IPS-20b (cell line): ENCODE data around the gene SCAI.
"Not testable (repeated sequence)": the region's sequence is repeated elsewhere in the genome, so short reads cannot be mapped to it uniquely, and the experiment has no call there.

ENCODE experiments used
- H3K27ac ChIP-seq: one replicate; pipeline ENCODE4 v1.5.1; 2013; ENCODE audit warnings: low read length
- H3K27me3 ChIP-seq: 2 replicates; pipeline ENCODE4 v1.6.1; 2013; ENCODE audit warnings: mild to moderate bottlenecking, low read length, inconsistent platforms; ENCODE audit not compliant: insufficient read depth
- H3K36me3 ChIP-seq: 2 replicates; pipeline ENCODE4 v1.6.1; 2013; ENCODE audit warnings: low read depth, mild to moderate bottlenecking, inconsistent platforms, low read length, moderate library complexity; ENCODE audit not compliant: insufficient read depth
- H3K4me1 ChIP-seq: 2 replicates; pipeline ENCODE4 v1.6.1; 2013; ENCODE audit warnings: mild to moderate bottlenecking, control low read depth, inconsistent platforms, low read length, moderate library complexity; ENCODE audit not compliant: insufficient read depth
- H3K4me3 ChIP-seq: 2 replicates; pipeline ENCODE4 v1.5.1; 2013; ENCODE audit warnings: mild to moderate bottlenecking, low read length, inconsistent platforms
- H3K9ac ChIP-seq: 2 replicates; pipeline ENCODE4 v1.6.1; 2013; ENCODE audit warnings: low read depth, mild to moderate bottlenecking, inconsistent platforms, low read length, moderate library complexity
- H3K9me3 ChIP-seq: 2 replicates; pipeline ENCODE4 v1.6.1; 2013; ENCODE audit warnings: mild to moderate bottlenecking, low read depth, low read length, inconsistent platforms; ENCODE audit not compliant: insufficient read depth

The SCAI gene

DNA sequence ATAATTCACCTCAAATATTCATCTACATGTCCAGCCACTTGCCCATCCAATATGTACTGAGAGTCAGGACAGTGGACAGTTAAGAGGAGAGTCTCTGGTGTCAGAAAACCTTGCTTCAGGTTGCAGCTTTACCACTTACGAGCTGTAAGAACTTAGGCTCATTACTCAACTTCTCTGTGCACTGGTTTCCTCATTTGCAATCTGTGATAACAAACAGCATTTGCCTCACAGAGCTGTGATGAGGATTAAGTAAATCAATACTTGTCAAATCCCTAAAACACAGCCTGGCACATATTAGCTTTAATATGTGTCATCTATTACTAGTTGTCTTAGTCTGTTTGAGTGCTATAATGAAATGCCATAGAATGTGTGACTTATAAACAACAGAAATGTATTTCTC, 211.0 kb downstream of the SCAI start:
- Histone ChIP-seq H3K9me3 (no peaks in the 10 kb centered on the region), H3K4me1 (no peaks in the 10 kb centered on the region), H3K36me3 (peaks cover 21% of the 10 kb centered on the region), H3K4me3 (no peak overlapping the region), H3K27ac (no peak overlapping the region), H3K9ac (no peak overlapping the region), H3K27me3 (no peaks in the 10 kb centered on the region)

DNA sequence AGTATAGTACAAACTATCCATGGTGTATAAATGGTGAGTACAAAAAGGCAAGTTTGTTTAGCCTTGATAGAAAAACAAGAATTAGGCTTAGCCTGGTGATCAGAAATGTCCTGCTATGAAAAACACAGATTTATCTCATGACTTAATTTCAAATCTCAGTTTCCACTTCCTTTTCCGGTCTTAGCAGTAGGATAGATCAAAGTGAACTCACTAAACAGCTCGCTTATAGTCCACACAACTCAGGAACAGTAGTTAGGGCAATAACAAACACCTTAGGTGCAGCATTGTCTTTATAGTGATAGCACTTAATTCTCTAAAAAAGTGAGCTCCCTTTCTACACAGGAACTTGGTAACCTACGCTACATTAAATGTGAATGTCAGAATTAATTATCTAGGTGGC, 213.9 kb downstream of the SCAI start:
- Histone ChIP-seq H3K36me3 (peaks cover 21% of the 10 kb centered on the region), H3K9me3 (no peaks in the 10 kb centered on the region), H3K4me1 (no peaks in the 10 kb centered on the region), H3K27ac (no peak overlapping the region), H3K9ac (no peak overlapping the region), H3K4me3 (no peak overlapping the region), H3K27me3 (no peaks in the 10 kb centered on the region)

DNA sequence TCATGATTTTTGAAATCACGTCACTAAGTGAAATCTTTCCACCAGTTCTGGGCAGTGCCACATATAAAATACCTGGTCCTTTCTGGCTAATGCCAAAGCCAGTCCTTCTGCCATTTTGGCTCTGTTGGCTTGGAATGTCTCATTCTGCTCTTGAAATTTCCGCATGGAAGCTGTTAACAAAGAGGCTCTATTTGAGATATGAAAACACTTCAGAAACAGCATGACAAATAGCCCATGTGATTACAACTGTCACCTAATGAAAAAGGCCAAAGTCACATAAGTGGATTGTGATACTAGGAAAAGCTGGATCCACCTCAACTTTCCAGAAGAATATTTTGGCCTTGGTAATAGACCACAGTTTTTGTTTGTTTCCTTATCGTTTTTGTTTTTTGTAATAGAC, 215.2 kb downstream of the SCAI start:
- peaks cover 21% of the 10 kb centered on the region; the same call in 1 of the 2 replicates for H3K36me3 ChIP-seq
- no peak overlapping the region for H3K27ac ChIP-seq

DNA sequence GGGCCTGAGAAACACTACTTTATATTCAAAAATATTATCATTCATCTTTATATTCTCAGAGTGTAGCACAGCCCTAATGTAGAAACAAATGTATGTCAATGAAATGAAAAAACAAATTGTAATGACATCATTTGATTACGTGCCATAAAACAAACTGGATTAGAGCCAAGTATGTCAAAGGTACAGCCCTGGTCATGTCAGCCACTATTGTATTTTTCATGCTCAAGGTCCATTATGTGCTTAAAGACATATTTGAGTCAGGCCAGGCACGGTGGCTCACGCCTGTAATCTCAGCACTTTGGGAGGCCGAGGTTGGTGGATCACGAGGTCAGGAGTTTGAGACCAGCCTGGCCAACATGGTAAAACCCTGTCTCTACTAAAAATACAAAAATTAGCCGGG, 222.9 kb downstream of the SCAI start:
- H3K27ac ChIP-seq: not testable (repeated sequence)

More for the DNA sequence above, 215.2 kb downstream of the SCAI start:
- no peak overlapping the region for H3K9ac ChIP-seq
- no peaks in the 10 kb centered on the region for H3K9me3 ChIP-seq
- H3K4me3 ChIP-seq: no peak overlapping the region
- H3K27me3 ChIP-seq: no peaks in the 10 kb centered on the region
- H3K4me1 ChIP-seq: no peaks in the 10 kb centered on the region

DNA sequence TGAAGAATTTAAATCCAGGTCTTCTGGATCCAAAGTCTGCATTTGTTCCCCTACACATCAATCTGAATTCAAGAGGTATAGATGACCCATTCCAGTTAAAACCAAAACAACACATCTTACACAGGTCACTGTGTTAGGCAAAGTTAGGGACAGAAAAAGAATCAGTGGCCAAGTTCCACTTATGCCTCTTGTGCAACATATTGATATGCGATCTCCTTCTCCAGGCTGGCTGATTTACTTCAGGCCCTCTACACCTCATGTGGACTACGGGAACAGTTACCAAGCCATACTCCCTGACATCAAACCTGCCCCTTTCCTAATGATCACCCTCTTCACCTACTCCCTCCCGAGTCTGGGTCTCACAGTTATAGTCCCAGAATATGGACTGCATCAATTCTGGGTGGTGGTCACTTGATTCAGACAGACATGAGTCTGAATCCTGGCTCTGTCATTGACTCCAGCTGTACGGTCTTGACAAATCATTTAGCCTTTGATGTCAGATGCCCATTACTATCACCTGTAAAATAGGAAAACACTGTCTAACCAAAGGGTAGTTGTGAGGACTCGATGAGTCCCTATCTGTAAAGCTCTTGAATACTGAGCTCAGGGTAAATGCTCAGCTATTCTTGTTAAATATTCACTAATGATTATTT, 228.4 kb downstream of the SCAI start:
- H3K9ac ChIP-seq: no peak overlapping the region
- no peak overlapping the region for H3K27ac ChIP-seq
- no peak overlapping the region for H3K4me3 ChIP-seq
- peaks cover 10% of the 10 kb centered on the region; the same call in 1 of the 2 replicates for H3K36me3 ChIP-seq
- H3K4me1 ChIP-seq: no peaks in the 10 kb centered on the region
- no peaks in the 10 kb centered on the region for H3K27me3 ChIP-seq
- H3K9me3 ChIP-seq: no peaks in the 10 kb centered on the region

More for the DNA sequence above, 222.9 kb downstream of the SCAI start:
- not testable (repeated sequence) for H3K27me3 ChIP-seq, H3K9ac ChIP-seq, H3K4me3 ChIP-seq, H3K36me3 ChIP-seq, H3K9me3 ChIP-seq, H3K4me1 ChIP-seq

DNA sequence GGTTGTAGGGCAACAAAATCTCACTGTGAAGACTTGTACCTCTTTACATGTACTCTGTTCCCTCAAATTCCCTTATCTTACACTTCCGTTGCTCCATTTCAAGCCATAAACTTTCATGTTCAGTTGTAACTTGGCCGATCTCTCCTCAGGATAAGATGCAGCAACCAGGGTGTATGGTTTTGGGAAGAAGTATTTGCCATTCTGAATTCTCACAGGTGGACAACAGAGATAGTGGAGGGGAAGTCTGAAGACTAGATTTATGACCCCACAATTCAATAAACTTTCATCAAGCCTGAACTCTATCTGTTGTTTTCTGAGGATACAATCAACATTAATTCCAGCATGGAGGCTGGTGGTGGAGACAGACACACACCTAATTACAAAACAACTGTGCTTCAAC, 229.9 kb downstream of the SCAI start:
- no peak overlapping the region for H3K27ac ChIP-seq
- no peaks in the 10 kb centered on the region for H3K27me3 ChIP-seq
- no peaks in the 10 kb centered on the region for H3K9me3 ChIP-seq
- no peak overlapping the region for H3K9ac ChIP-seq
- no peak overlapping the region for H3K4me3 ChIP-seq
- H3K36me3 ChIP-seq: peaks cover 10% of the 10 kb centered on the region; the same call in 1 of the 2 replicates
- no peaks in the 10 kb centered on the region for H3K4me1 ChIP-seq

DNA sequence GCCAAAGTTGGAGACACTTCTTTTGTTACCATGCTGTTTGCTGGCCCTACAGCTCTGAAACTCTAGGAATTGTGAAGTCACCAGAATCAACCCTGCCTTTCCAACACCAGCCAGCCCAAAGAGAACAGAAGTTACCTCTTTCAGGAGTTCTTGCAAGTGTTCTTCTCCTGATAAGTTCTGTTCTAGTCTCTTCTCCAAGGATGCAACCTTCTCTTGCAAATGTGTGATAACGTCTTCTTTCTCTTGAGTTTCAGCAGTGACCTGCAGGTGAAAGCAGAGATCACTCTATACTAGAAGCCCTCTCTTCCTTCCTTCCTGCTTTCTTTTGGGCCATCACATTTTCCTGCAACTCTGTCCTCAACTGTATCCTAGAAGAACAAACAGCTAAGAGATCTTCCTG, 231.6 kb downstream of the SCAI start:
- Histone ChIP-seq H3K4me1 (no peaks in the 10 kb centered on the region), H3K9ac (no peak overlapping the region), H3K27me3 (no peaks in the 10 kb centered on the region), H3K9me3 (no peaks in the 10 kb centered on the region), H3K27ac (no peak overlapping the region), H3K36me3 (peaks cover 10% of the 10 kb centered on the region; the same call in 1 of the 2 replicates), H3K4me3 (no peak overlapping the region)

DNA sequence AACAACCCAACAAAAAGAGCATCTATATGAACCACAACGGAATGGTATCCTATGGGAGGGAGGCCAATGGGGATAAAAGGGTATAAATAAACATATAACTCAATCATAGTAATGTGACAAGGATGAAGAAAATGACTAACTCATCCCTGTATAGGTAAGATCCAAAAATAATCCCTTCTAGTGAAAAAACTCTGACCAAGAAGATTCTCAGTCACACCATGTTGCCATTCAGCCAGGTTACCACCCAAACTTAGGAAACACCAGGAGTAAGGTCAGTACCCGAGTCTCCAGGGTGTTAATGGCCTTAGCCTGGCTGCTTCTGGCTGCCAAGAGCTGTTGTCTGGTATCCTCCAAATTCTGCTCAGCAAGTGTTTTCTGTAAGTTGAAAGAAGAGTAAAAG, 235.2 kb downstream of the SCAI start:
- H3K27ac ChIP-seq: no peak overlapping the region
- H3K36me3 ChIP-seq: peaks cover 10% of the 10 kb centered on the region; the same call in 1 of the 2 replicates
- H3K4me1 ChIP-seq: no peaks in the 10 kb centered on the region
- H3K9me3 ChIP-seq: no peaks in the 10 kb centered on the region
- H3K4me3 ChIP-seq: no peak overlapping the region
- no peak overlapping the region for H3K9ac ChIP-seq
- H3K27me3 ChIP-seq: no peaks in the 10 kb centered on the region

DNA sequence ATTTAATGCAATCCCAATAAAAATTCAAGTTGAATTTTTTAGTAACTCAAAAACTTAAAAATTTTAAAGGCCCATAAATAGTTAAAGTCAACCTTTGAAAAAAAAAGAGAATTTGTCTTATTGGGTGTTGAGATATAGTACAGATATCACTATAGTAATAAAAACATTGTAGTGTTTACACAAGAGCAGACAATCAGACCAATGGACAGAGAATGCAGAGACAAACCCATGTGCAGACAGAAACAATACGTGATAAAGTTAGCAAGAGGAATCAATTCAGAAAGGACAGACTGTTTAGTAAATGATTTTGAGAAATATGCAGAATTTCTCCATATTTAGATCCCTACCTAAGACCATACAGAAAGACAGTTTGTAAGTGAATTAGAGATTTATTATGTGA, 236.4 kb downstream of the SCAI start:
- peaks cover 8% of the 10 kb centered on the region; the same call in 1 of the 2 replicates for H3K36me3 ChIP-seq

DNA sequence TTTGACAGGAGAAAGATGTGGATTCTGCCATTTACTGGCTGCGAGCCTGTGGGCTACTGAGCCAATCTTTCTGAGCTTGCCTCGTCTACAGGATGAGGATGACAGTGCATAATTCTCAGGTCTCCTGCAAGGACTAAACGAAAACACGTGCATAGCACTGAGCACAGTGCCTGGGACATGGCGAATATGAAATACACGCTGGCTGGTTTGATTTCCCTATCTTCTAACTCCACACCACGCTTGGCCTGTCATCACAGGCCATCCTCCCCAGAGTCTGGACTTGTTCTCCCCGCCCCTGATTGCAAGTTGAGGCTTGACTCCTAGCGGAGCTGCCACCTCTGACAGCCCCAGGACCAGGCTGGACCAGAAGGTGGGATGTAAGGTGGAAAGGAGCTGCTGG, 243.5 kb downstream of the SCAI start:
- H3K27ac ChIP-seq: no peak overlapping the region
- no peak overlapping the region for H3K9ac ChIP-seq
- H3K4me1 ChIP-seq: no peaks in the 10 kb centered on the region
- no peaks in the 10 kb centered on the region for H3K9me3 ChIP-seq
- peaks cover 12% of the 10 kb centered on the region for H3K36me3 ChIP-seq
- no peak overlapping the region for H3K4me3 ChIP-seq
- H3K27me3 ChIP-seq: no peaks in the 10 kb centered on the region

More for the DNA sequence above, 236.4 kb downstream of the SCAI start:
- no peaks in the 10 kb centered on the region for H3K27me3 ChIP-seq
- no peaks in the 10 kb centered on the region for H3K4me1 ChIP-seq
- H3K27ac ChIP-seq: no peak overlapping the region
- no peak overlapping the region for H3K4me3 ChIP-seq
- H3K9ac ChIP-seq: no peak overlapping the region
- H3K9me3 ChIP-seq: no peaks in the 10 kb centered on the region

DNA sequence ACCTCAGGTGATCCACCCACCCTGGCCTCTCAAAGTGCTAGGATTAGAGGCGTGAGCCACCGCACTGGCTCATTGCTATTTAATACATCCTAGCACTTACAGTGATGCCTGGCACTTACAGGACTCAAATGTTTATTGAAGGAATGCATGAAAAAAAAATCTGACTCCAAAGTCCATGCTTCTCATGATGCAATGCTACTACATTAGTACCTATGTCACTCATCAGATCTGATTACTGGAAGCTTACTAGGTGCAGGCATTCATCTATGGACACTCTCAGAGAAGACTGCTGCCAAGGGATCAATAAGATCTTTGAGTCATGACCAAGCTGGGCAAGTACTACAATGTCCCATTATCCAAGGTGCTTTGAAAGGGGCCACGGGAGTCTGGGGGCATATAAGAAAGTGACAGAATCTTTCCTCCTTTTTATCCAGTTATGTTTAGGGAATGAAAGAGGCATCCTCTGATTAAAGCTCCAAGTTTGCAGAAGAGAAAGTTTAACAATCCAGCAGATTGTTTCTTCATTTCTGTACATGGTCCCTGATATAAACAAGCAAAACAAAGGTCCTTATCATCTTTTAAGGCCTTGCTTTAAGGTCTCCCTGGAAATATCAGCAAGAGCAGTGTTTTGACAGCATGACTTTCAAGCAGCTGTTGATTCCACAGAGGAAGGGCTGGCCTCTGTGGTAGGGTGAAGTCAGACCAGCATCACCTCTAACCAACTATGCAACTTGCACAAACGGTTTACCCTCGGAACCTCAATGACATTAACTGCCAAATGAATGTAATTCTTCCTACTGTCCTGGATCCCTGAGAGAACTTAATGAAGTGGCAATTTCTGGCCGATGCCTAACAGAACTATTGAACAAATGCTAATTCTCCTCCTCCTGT, 245.5 kb downstream of the SCAI start:
- no peaks in the 10 kb centered on the region for H3K27me3 ChIP-seq
- no peak overlapping the region for H3K9ac ChIP-seq
- H3K4me3 ChIP-seq: no peak overlapping the region
- H3K36me3 ChIP-seq: peaks cover 12% of the 10 kb centered on the region
- no peaks in the 10 kb centered on the region; the same call in 1 of the 2 replicates for H3K4me1 ChIP-seq
- no peaks in the 10 kb centered on the region for H3K9me3 ChIP-seq
- no peak overlapping the region for H3K27ac ChIP-seq

DNA sequence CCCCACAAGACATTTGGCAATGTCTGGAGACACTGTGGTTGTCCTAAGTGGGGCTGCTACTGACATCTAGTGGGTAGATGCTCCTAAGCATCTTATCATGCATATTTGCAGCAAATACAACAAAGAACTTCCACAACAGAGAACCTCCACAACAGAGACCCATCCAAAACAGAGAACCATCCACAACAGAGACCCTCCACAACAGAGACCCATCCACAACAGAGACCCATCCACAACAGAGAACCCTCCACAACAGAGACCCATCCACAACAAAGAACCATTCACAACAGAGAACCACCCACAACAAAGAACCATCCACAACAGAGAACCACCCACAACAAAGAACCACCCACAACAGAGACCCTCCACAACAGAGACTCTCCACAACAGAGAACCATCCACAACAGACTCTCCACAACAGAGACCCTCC, 248.6 kb downstream of the SCAI start:
- Histone ChIP-seq H3K9me3 (no peaks in the 10 kb centered on the region), H3K36me3 (peaks cover 12% of the 10 kb centered on the region), H3K27ac (no peak overlapping the region), H3K27me3 (no peaks in the 10 kb centered on the region), H3K4me1 (no peaks in the 10 kb centered on the region; the same call in 1 of the 2 replicates), H3K4me3 (no peak overlapping the region), H3K9ac (peak overlapping the region; percentile 23; the same call in 1 of the 2 replicates)
